DOHH2 (cell line): ENCODE measurements around the gene SLC35G3.

Experiments
- EZH2phosphoT487 ChIP-seq: fragments of 200-600 bp; sonication (generic); IDR thresholded peaks from 2 replicates; pipeline ENCODE4 v1.6.1; 2017; ENCODE audit warnings: borderline replicate concordance, mild to moderate bottlenecking, antibody characterized with exemption, low read length, moderate library complexity, mixed read lengths
- TF ChIP-seq, protein P1 (sequence below): fragments of 200-600 bp; sonication (generic); IDR thresholded peaks from one replicate; pipeline ENCODE4 v1.5.1; 2014; ENCODE audit warnings: antibody characterized with exemption, mild to moderate bottlenecking, low read depth, low read length; ENCODE audit not compliant: poor library complexity, severe bottlenecking

DNA sequence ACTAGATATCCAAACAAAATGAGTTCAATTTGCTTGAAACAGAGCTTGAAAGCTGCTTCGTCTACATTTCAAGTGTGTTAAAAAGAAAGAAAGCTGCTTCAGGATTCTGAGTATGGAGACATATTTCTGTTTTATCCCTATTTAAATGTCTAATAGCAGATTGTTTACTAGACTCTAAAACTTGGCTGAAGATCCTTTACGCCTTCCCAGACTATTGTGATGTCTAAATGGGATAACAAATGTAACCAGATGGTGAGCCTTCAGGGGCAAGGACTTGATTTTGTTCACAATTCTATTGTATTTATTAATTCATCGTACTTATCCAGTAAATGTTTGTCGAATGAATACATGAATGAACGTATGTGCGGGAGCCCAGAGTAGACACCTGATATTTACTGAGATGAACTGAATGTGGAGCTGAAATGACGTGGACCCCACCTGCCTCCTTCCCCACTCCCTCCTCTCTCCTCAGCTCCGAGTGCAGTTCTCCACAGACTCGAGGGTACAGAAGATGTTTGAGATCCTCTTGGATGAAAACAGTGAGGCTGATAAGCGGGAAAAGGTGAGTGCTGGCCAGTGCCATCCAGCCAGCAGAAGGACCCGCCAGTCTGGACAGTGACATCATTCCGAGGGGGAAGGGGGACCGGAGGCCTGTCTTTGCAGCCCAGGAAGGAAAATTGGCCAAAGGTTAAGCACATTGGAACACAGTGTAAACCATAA is 41.6 kb downstream of the SLC35G3 start:
- TF ChIP-seq, protein P1, sequence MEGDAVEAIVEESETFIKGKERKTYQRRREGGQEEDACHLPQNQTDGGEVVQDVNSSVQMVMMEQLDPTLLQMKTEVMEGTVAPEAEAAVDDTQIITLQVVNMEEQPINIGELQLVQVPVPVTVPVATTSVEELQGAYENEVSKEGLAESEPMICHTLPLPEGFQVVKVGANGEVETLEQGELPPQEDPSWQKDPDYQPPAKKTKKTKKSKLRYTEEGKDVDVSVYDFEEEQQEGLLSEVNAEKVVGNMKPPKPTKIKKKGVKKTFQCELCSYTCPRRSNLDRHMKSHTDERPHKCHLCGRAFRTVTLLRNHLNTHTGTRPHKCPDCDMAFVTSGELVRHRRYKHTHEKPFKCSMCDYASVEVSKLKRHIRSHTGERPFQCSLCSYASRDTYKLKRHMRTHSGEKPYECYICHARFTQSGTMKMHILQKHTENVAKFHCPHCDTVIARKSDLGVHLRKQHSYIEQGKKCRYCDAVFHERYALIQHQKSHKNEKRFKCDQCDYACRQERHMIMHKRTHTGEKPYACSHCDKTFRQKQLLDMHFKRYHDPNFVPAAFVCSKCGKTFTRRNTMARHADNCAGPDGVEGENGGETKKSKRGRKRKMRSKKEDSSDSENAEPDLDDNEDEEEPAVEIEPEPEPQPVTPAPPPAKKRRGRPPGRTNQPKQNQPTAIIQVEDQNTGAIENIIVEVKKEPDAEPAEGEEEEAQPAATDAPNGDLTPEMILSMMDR = no peak
- TF ChIP-seq EZH2phosphoT487 = no peak
